ENCODE results near the gene ACSL3.

GRCh38 chr2:222875482-222875881 lies 14.6 kb downstream of the ACSL3 start:
- TF ChIP-seq EZH2 (IDR thresholded peaks at IDR 0.05; ENCODE audit: insufficient read depth, low read length) = no peak
- TF ChIP-seq CTCF (IDR thresholded peaks at IDR 0.05; ENCODE audit: insufficient read depth, low read depth, low read length) = no peak

Measured in astrocyte (in vitro differentiated cells and primary cell).